HepG2 (cell line): ENCODE data around the gene KANSL3. TPM values are rescaled to one million over a fixed set of nuclear protein-coding genes. Genes with fewer than 3 reads are reported as not detected.

Source experiments
- ATAC-seq: fragments of 200-7000 bp; cut with Tn5 transposase; 3 replicates; pipeline ENCODE4 v1.9.1; 2020; ENCODE audit warnings: mild to moderate bottlenecking, moderate library complexity
- BruUV-seq: library from RNA; stranded (reverse); fragments of 400-500 nt; replicated peaks from 2 replicates; lab custom pipeline; 2021; lab: Mats Ljungman, UMichigan
- CTCF ChIA-PET: fragments of 300-600 bp; formaldehyde crosslinking; extraction: SDS; loops from one replicate; lab custom pipeline; 2021; ENCODE audit warnings: low total read pairs, inconsistent platforms, low intra/inter-chr PET ratio; lab: Yijun Ruan, JAX
- POLR2A ChIA-PET: fragments of 350-600 bp; sonication (Branson Sonifier 250); formaldehyde crosslinking; loops from one replicate; lab custom pipeline; 2020; ENCODE audit warnings: antibody characterized with exemption, inconsistent platforms; lab: Yijun Ruan, JAX
- DNase-seq: peaks from one replicate; pipeline ENCODE4 v3.0.0-alpha.2; 2015; ENCODE audit warnings: low spot score
- FAIRE-seq: peaks from 3 replicates; lab custom pipeline; 2011; peaks lifted over from hg19 to GRCh38; lab: Jason Lieb, UNC
- H2AFZ ChIP-seq: one replicate; pipeline ENCODE4 v1.6.1; 2011; ENCODE audit warnings: low read length, inconsistent platforms
- H3K27ac ChIP-seq: fragments of 300-600 bp; 3 replicates; pipeline ENCODE4 v1.8.0; 2011; ENCODE audit warnings: mixed run types, mild to moderate bottlenecking, mixed read lengths, low read length, inconsistent platforms; ENCODE audit not compliant: insufficient read depth; ENCODE audit errors: extremely low read length
- H3K27me3 ChIP-seq, 2 experiments: fragments of 200-600 bp in 1 of 2; 2 replicates in 1 of 2; 3 replicates in 1 of 2; pipeline versions ENCODE4 v1.6.0 to v1.8.0; 2011; ENCODE audit warnings: low read length in 2 of 2, mild to moderate bottlenecking in 2 of 2, moderate library complexity in 2 of 2, inconsistent platforms in 1 of 2; ENCODE audit not compliant: insufficient read depth in 2 of 2, control insufficient read depth in 1 of 2
- H3K36me3 ChIP-seq, 2 experiments: fragments of 200-600 bp in 1 of 2; replicated peaks in 1 of 2; 2 replicates in 1 of 2; 3 replicates in 1 of 2; pipeline versions ENCODE4 v1.5.1 to v1.8.0; 2011; ENCODE audit warnings: low read length in 2 of 2, inconsistent platforms in 1 of 2; ENCODE audit not compliant: insufficient read depth in 2 of 2, control insufficient read depth in 1 of 2
- H3K4me1 ChIP-seq: 2 replicates; pipeline ENCODE4 v1.5.1; 2012; ENCODE audit warnings: low read length, inconsistent platforms; ENCODE audit not compliant: insufficient read depth
- H3K4me2 ChIP-seq: 2 replicates; pipeline ENCODE4 v1.6.0; 2011; ENCODE audit warnings: low read depth, low read length, inconsistent platforms
- H3K4me3 ChIP-seq, 3 experiments: fragments of 200-600 bp in 1 of 3; sonication (generic), shearing (Covaris generic) in 1 of 3; replicated peaks in 1 of 3; 2 replicates each; pipeline ENCODE4 v1.5.1; 2011 to 2016; ENCODE audit warnings: low read length in 3 of 3, inconsistent platforms in 2 of 3, low read depth in 2 of 3, mild to moderate bottlenecking in 2 of 3, control low read depth in 1 of 3, mixed read lengths in 1 of 3; ENCODE audit not compliant: insufficient read depth in 1 of 3
- H3K79me2 ChIP-seq: one replicate; pipeline ENCODE4 v1.6.1; 2011; ENCODE audit warnings: low read length, inconsistent platforms; ENCODE audit not compliant: insufficient read depth
- H3K9ac ChIP-seq: 2 replicates; pipeline ENCODE4 v1.6.0; 2011; ENCODE audit warnings: mild to moderate bottlenecking, low read depth, low read length, inconsistent platforms; ENCODE audit not compliant: insufficient read depth
- H3K9me3 ChIP-seq: 2 replicates; pipeline ENCODE4 v1.5.1; 2012; ENCODE audit warnings: mild to moderate bottlenecking, low read length
- H4K20me1 ChIP-seq: 2 replicates; pipeline ENCODE4 v1.6.0; 2011; ENCODE audit warnings: inconsistent platforms, mild to moderate bottlenecking, low read length, moderate library complexity; ENCODE audit not compliant: insufficient read depth
- BHLHE40 ChIP-seq: IDR thresholded peaks from 2 replicates; pipeline ENCODE4 v1.6.1; 2011; ENCODE audit warnings: low read length, improper control_type of control experiment
- CBX2 ChIP-seq, 2 experiments: fragments of 200-600 bp in 1 of 2; sonication (generic); formaldehyde crosslinking in 1 of 2; IDR thresholded peaks; 2 replicates each; pipeline versions ENCODE4 v1.7.0 to v1.8.1; 2018 to 2022; ENCODE audit warnings: low read depth in 2 of 2, low read length in 1 of 2, mild to moderate bottlenecking in 1 of 2, missing genetic modification reagents in 1 of 2
- CCDC6 ChIP-seq: sonication (generic); formaldehyde crosslinking; IDR thresholded peaks from 2 replicates; pipeline ENCODE4 v1.8.1; 2022; ENCODE audit warnings: mild to moderate bottlenecking, missing genetic modification reagents, moderate library complexity
- DMAP1 ChIP-seq: IDR thresholded peaks from 2 replicates; pipeline ENCODE4 v1.6.1; 2016
- FOXJ3 ChIP-seq: sonication (generic); formaldehyde crosslinking; IDR thresholded peaks from 2 replicates; pipeline ENCODE4 v1.4.0; 2020; ENCODE audit warnings: missing genetic modification reagents, mild to moderate bottlenecking, borderline replicate concordance
- MEF2D ChIP-seq: sonication (generic); formaldehyde crosslinking; IDR thresholded peaks from 2 replicates; pipeline ENCODE4 v1.5.1; 2020; ENCODE audit warnings: mild to moderate bottlenecking, missing genetic modification reagents
- MXI1 ChIP-seq: IDR thresholded peaks from 3 replicates; pipeline ENCODE4 v1.6.1; 2012; ENCODE audit warnings: low read depth, low read length, inconsistent platforms, borderline replicate concordance
- SCMH1 ChIP-seq: sonication (generic); formaldehyde crosslinking; IDR thresholded peaks from 2 replicates; pipeline ENCODE4 v1.9.0; 2021; ENCODE audit warnings: missing genetic modification reagents, mild to moderate bottlenecking, borderline replicate concordance
- TMF1 ChIP-seq: sonication (generic); formaldehyde crosslinking; IDR thresholded peaks from 2 replicates; pipeline ENCODE4 v1.8.1; 2022; ENCODE audit warnings: low read depth, missing genetic modification reagents
- ZFP90 ChIP-seq: sonication (generic); formaldehyde crosslinking; IDR thresholded peaks from 2 replicates; pipeline ENCODE4 v1.8.0; 2022; ENCODE audit warnings: missing genetic modification reagents, mild to moderate bottlenecking, inconsistent platforms, borderline replicate concordance
- ZNF235 ChIP-seq: sonication (generic); formaldehyde crosslinking; IDR thresholded peaks from 2 replicates; pipeline ENCODE4 v1.8.1; 2023; ENCODE audit warnings: mild to moderate bottlenecking, missing genetic modification reagents, borderline replicate concordance
- ZNF354B ChIP-seq: sonication (generic); formaldehyde crosslinking; IDR thresholded peaks from 2 replicates; pipeline ENCODE4 v1.8.0; 2022; ENCODE audit warnings: mild to moderate bottlenecking, missing genetic modification reagents
- ZNF557 ChIP-seq: sonication (generic); formaldehyde crosslinking; IDR thresholded peaks from 2 replicates; pipeline ENCODE4 v1.4.0; 2020; ENCODE audit warnings: missing genetic modification reagents
- ZNF605 ChIP-seq: sonication (generic); formaldehyde crosslinking; IDR thresholded peaks from 2 replicates; pipeline ENCODE4 v1.8.0; 2022; ENCODE audit warnings: mild to moderate bottlenecking, missing genetic modification reagents
- WGBS: methylation state at CpG from one replicate; pipeline ENCODE4 v1.1.6; 2017; ENCODE audit warnings: low lambda C conversion rate; 5-methylcytosine and 5-hydroxymethylcytosine counted together
- in situ Hi-C: cut with HindIII; loops from 2 replicates; pipeline ENCODE4 v1.10.0; 2017; ENCODE audit warnings: low pct_unique_long_range_greater_than_20kb; ENCODE audit not compliant: extremely low pct_ligation_motif_present
- intact Hi-C: fragments of 100-400 bp; cut with micrococcal nuclease; formaldehyde crosslinking; loops from one replicate; pipeline ENCODE4 v1.10.0; 2022; ENCODE audit not compliant: unreplicated experiment
- polyA plus RNA-seq, 8 experiments: library from polyadenylated mRNA; depleted of rRNA in 3 of 8; stranded (reverse) in 7 of 8; unstranded in 1 of 8; fragments of >200 nt; fragmentation: Illumina TruSeq in 4 of 8; extraction: Trizol in 4 of 8; gene quantifications; 2 replicates each; pipeline versions ENCODE4 v1.2.1 to v1.2.3, GENCODE V29; 2011 to 2016; ENCODE audit warnings: low read depth in 4 of 8, missing spikeins in 1 of 8, mixed read lengths in 1 of 8; ENCODE audit not compliant: insufficient read depth in 1 of 8
- total RNA-seq, 5 experiments: library from RNA; depleted of rRNA; stranded (reverse); fragments of >200 nt; fragmentation: Illumina TruSeq; extraction: Trizol; gene quantifications; 2 replicates each; pipeline ENCODE4 v1.2.3, GENCODE V29; 2016; ENCODE audit warnings: low read depth in 1 of 5
- TF ChIP-seq, protein P1 (sequence below): IDR thresholded peaks from 2 replicates; pipeline ENCODE4 v1.6.1; 2016; ENCODE audit warnings: low read depth

The KANSL3 gene
- total and polyA plus RNA-seq, 2 of the 13 experiments (the other 11 are each of a cell fraction or from before 2014, with no cell fraction given), result 20.8 to 37.3 TPM

- ATAC-seq, result no peak
- Histone ChIP-seq H4K20me1 (no peaks in the 10 kb centered on the region), H3K4me1 (no peaks in the 10 kb centered on the region), H3K27me3 (no peaks in the 10 kb centered on the region), H3K27ac (no peak overlapping the region), H3K4me3 (no peak overlapping the region), H2AFZ (no peak overlapping the region), H3K9ac (no peak overlapping the region), H3K79me2 (no peaks in the 10 kb centered on the region), H3K4me2 (no peak overlapping the region), H3K9me3 (no peaks in the 10 kb centered on the region), H3K36me3 (no peaks in the 10 kb centered on the region)
- intact Hi-C loops (no loop called here), in situ Hi-C loops (no loop called here)
- CTCF ChIA-PET, result no interaction called here
- DNase-seq, result no peak
- TF ChIP-seq FOXJ3 (no peak), CBX2 (IDR thresholded peaks at IDR 0.05; ENCODE audit: low read depth, low read length) (no peak), CBX2 (CRISPR knock-in tag; IDR thresholded peaks at IDR 0.05; ENCODE audit: low read depth) (no peak), MXI1 (no peak), CCDC6 (CRISPR knock-in tag) (no peak), ZFP90 (CRISPR knock-in tag) (no peak), ZNF354B (CRISPR knock-in tag) (no peak), SCMH1 (CRISPR knock-in tag) (no peak), TMF1 (CRISPR knock-in tag) (no peak), DMAP1 (CRISPR knock-in tag) (no peak), ZNF605 (CRISPR knock-in tag) (no peak), ZNF235 (CRISPR knock-in tag) (no peak), ZNF557 (no peak), BHLHE40 (no peak), MEF2D (CRISPR knock-in tag) (no peak)
- TF ChIP-seq, protein P1, sequence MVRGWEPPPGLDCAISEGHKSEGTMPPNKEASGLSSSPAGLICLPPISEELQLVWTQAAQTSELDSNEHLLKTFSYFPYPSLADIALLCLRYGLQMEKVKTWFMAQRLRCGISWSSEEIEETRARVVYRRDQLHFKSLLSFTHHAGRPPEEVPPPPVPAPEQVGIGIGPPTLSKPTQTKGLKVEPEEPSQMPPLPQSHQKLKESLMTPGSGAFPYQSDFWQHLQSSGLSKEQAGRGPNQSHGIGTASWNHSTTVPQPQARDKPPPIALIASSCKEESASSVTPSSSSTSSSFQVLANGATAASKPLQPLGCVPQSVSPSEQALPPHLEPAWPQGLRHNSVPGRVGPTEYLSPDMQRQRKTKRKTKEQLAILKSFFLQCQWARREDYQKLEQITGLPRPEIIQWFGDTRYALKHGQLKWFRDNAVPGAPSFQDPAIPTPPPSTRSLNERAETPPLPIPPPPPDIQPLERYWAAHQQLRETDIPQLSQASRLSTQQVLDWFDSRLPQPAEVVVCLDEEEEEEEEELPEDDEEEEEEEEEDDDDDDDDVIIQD (CRISPR knock-in tag), result no peak
- 91% methylated on average over 4 of the region's 4 CpGs for whole genome bisulfite sequencing
- FAIRE-seq, result no peak
- POLR2A ChIA-PET, result no interaction called here
- BruUV-seq, result no TSS peak
Observed at GRCh38 chr2:96584017-96584416, 54.1 kb downstream of the KANSL3 start.
